Measurements from ENCODE around the gene NFYC. TPM values are rescaled to one million over a fixed set of nuclear protein-coding genes. Genes with fewer than 3 reads are reported as not detected.
A peak's percentile ranks its signal among the peaks of the same experiment; 100 is the strongest.

Gene NFYC
- total RNA-seq, 1 donor from 2014 or later, result 36.4 TPM

DNA sequence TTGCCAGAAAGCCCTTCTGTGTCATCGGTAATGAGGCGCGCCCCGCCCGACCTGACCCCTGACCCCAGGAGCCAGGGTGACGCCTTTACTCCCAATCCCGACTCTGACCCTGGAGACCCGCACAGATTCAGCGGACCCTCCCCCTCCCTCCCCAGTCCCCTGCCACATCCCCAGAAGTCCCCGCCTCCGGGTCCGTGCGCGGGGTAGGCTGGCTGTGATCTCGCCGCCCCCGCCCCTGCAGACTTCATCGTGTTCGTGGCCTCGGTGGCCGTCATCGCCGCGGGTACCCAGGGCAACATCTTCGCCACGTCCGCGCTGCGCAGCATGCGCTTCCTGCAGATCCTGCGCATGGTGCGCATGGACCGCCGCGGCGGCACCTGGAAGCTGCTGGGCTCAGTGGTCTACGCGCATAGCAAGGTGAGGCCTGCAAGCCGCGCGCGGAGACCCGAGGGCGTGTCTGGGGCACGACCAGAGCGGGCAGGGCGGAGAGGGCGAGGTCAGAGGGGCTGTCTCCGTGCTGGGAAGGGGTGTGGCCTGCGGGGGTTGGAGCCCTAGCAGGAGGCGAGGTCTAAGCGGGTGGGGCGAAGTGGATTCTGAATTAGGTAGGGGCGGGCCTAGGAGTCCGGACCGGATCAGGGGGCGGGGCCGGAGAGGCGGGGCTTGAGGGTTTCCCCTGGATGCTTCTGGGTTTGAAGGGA is 126.9 kb downstream of the NFYC start:
- DNase-seq (ENCODE audit: low spot score), result no peak

DNA sequence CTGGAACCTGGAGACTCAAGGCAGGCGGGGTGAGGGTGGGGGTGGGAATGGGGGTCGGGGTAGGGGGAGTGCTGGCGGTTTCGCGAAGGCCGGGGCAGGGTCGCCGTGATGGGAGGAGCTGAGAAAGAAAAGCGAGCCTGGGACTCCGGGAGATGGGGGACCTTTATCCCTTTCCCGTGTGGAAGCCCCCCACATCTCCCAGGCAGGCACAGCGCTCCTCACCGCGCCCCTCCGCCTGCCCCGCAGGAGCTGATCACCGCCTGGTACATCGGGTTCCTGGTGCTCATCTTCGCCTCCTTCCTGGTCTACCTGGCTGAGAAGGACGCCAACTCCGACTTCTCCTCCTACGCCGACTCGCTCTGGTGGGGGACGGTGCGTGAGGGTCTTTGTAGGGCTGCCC is 127.6 kb downstream of the NFYC start:
- DNase-seq (ENCODE audit: low spot score), result no peak

DNA sequence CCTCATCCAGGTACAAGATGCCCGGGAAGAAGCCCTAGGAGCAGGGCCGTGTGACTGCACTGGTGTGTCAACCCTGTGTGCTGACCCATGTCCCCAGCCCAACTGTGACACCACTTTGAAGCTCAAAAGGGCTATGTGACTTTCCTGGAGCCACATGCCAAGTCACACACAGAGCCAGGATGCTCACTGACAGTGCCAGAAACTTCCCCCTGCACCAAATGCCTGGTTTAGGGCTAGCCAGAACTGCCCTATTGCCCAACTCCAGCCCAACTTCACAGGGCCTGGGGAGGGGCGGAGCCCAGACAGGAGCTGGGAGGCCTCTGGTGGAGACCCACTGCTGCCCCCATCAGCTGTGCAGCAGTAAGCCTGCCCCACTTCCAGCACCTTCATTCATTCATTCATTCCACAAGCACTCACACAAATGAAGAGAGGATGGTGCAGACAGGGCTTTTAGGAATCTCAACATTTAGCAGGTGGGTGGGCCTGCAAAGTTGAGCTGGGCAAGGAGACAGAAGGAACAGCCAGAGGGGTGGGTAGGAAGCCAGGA is 128.8 kb downstream of the NFYC start:
- DNase-seq (ENCODE audit: low spot score), result no peak

Small RNA genes lying within 50 kb of the gene (microRNA-seq; reads per million reads assigned to microRNA genes)
- gene MIR30C1 (ENCODE audit: borderline number of aligned reads) (26.9 reads per million, percentile 26 among the genes with 10 or more reads in this experiment), gene MIR30E (ENCODE audit: borderline number of aligned reads) (6,813 reads per million, percentile 92 among the genes with 10 or more reads in this experiment)

Other genes with a start within 250 kb of the NFYC start
- 1.3 TPM for gene ZFP69B, start 241.2 kb upstream of the NFYC start, total RNA-seq
- gene ZFP69, start 214.4 kb upstream of the NFYC start, total RNA-seq, result 3.0 TPM
- 6.3 TPM for gene EXO5, start 182.9 kb upstream of the NFYC start, total RNA-seq
- 3.7 TPM for gene ZNF684, start 160.1 kb upstream of the NFYC start, total RNA-seq
- 1.2 TPM for gene RIMS3, start 26.0 kb upstream of the NFYC start, total RNA-seq
- 1.4 TPM for gene KCNQ4, start 92.1 kb downstream of the NFYC start, total RNA-seq
- gene CITED4, start 170.7 kb downstream of the NFYC start, total RNA-seq, result 20.6 TPM